ENCODE measurements around the gene PCBP4. TPM values are rescaled to one million over a fixed set of nuclear protein-coding genes. Genes with fewer than 3 reads are reported as not detected.

The PCBP4 gene
- total RNA-seq, 2 donors from 2014 or later: 16.6 to 24.7 TPM

- H3K4me3 ChIP-seq: no peak overlapping the region
- intact Hi-C loops (cut with DNase I): no loop called here
- no peak overlapping the region for H3K27ac ChIP-seq
- H3K4me1 ChIP-seq: peaks cover 22% of the 10 kb centered on the region
- WGBS, 2 donors: 72 to 75% methylated on average over 9 to 15 of the region's 15 CpGs
- TF ChIP-seq CTCF (IDR thresholded peaks at IDR 0.05): no peak
- TF ChIP-seq POLR2A (IDR thresholded peaks at IDR 0.05): no peak
- no peaks in the 10 kb centered on the region for H3K27me3 ChIP-seq
- H3K9me3 ChIP-seq: no peaks in the 10 kb centered on the region
- ATAC-seq (no peak), DNase-seq (no peak)
- H3K36me3 ChIP-seq (replicated peaks in 1 of 2; ENCODE audit: insufficient read depth in 1 of 2, low read depth in 2 of 2): peaks cover 0 to 4% of the 10 kb centered on the region in 2 donors
Measured at GRCh38 chr3:51988286-51989146, 21.3 kb upstream of the PCBP4 start.

- no peaks in the 10 kb centered on the region for H3K9me3 ChIP-seq
- peaks cover 0 to 2% of the 10 kb centered on the region in 2 donors for H3K36me3 ChIP-seq (replicated peaks in 1 of 2; ENCODE audit: insufficient read depth in 1 of 2, low read depth in 2 of 2)
- 90 to 94% methylated on average over 6 to 7 of the region's 7 CpGs for WGBS, 2 donors
- H3K4me3 ChIP-seq: no peak overlapping the region
- ATAC-seq (no peak), DNase-seq (no peak)
- TF ChIP-seq CTCF (IDR thresholded peaks at IDR 0.05) (no peak), POLR2A (IDR thresholded peaks at IDR 0.05) (no peak)
- intact Hi-C loops (cut with DNase I): no loop called here
- H3K4me1 ChIP-seq: peaks cover 20% of the 10 kb centered on the region
- no peaks in the 10 kb centered on the region for H3K27me3 ChIP-seq
- H3K27ac ChIP-seq: no peak overlapping the region
Measured at GRCh38 chr3:51987568-51987967, 20.3 kb upstream of the PCBP4 start.

- WGBS, 2 donors: 81 to 100% methylated on average over 4 to 12 of the region's 12 CpGs
- H3K27ac ChIP-seq: no peak overlapping the region
Measured at GRCh38 chr3:51986010-51986947, 19.0 kb upstream of the PCBP4 start.

GRCh38 chr3:51985063-51985462, 17.8 kb upstream of the PCBP4 start:
- DNase-seq (no peak), ATAC-seq (no peak)
- Histone ChIP-seq H3K4me1 (peaks cover 25% of the 10 kb centered on the region), H3K36me3 (replicated peaks in 1 of 2; ENCODE audit: insufficient read depth in 1 of 2, low read depth in 2 of 2) (no peaks in the 10 kb centered on the region), H3K4me3 (no peak overlapping the region), H3K9me3 (no peaks in the 10 kb centered on the region), H3K27me3 (no peaks in the 10 kb centered on the region), H3K27ac (no peak overlapping the region)
- no peak for TF ChIP-seq CTCF (IDR thresholded peaks at IDR 0.05)
- TF ChIP-seq POLR2A (IDR thresholded peaks at IDR 0.05): no peak
- intact Hi-C loops (cut with DNase I): no loop called here
- 74 to 85% methylated on average over 3 to 6 of the region's 6 CpGs for WGBS, 2 donors

More at GRCh38 chr3:51986010-51986947, 19.0 kb upstream of the PCBP4 start:
- ATAC-seq (no peak), DNase-seq (no peak)
- intact Hi-C loops (cut with DNase I): no loop called here
- Histone ChIP-seq H3K9me3 (no peaks in the 10 kb centered on the region), H3K4me1 (peaks cover 25% of the 10 kb centered on the region), H3K4me3 (no peak overlapping the region), H3K36me3 (replicated peaks in 1 of 2; ENCODE audit: insufficient read depth in 1 of 2, low read depth in 2 of 2) (no peaks in the 10 kb centered on the region), H3K27me3 (no peaks in the 10 kb centered on the region)
- no peak for TF ChIP-seq POLR2A (IDR thresholded peaks at IDR 0.05)
- no peak for TF ChIP-seq CTCF (IDR thresholded peaks at IDR 0.05)

Measured in body of pancreas (tissue), 4 donors.